HEK293T (cell line): ENCODE measurements around the gene BAZ1A.

ENCODE experiments used
- CTCF ChIA-PET: fragments of 350-600 bp; formaldehyde crosslinking; extraction: SDS; loops from one replicate; lab custom pipeline; 2021; ENCODE audit warnings: antibody characterized with exemption, inconsistent platforms; lab: Yijun Ruan, JAX
- POLR2A ChIA-PET: fragments of 350-600 bp; formaldehyde crosslinking; extraction: SDS; loops from one replicate; lab custom pipeline; 2020; ENCODE audit warnings: antibody characterized with exemption, inconsistent platforms; lab: Yijun Ruan, JAX
- DNase-seq: peaks from one replicate; pipeline ENCODE4 v3.0.0; 2012; ENCODE audit warnings: mixed read lengths; ENCODE audit errors: extremely low spot score
- ARNT ChIP-seq: fragments of 450-650 bp; IDR thresholded peaks from 2 replicates; pipeline ENCODE4 v1.6.1; 2017; ENCODE audit warnings: mild to moderate bottlenecking
- BHLHE40 ChIP-seq: fragments of 450-650 bp; IDR thresholded peaks from 2 replicates; pipeline ENCODE4 v1.6.1; 2016; ENCODE audit warnings: mild to moderate bottlenecking, moderate library complexity, borderline replicate concordance
- CTBP1 ChIP-seq: fragments of 450-650 bp; IDR thresholded peaks from 2 replicates; pipeline ENCODE4 v1.6.1; 2016; ENCODE audit warnings: borderline replicate concordance
- ELF4 ChIP-seq: fragments of 450-650 bp; IDR thresholded peaks from 2 replicates; pipeline ENCODE4 v1.6.1; 2017; ENCODE audit warnings: antibody characterized with exemption
- FOXA1 ChIP-seq: fragments of 450-650 bp; IDR thresholded peaks from 2 replicates; pipeline ENCODE4 v1.6.1; 2016; ENCODE audit warnings: mild to moderate bottlenecking
- FOXK2 ChIP-seq: fragments of 450-650 bp; IDR thresholded peaks from 2 replicates; pipeline ENCODE4 v1.6.1; 2016; ENCODE audit warnings: mild to moderate bottlenecking
- FOXM1 ChIP-seq: fragments of 450-650 bp; IDR thresholded peaks from 2 replicates; pipeline ENCODE4 v1.6.1; 2017; ENCODE audit warnings: mild to moderate bottlenecking, borderline replicate concordance
- HDGF ChIP-seq: fragments of 450-650 bp; IDR thresholded peaks from 2 replicates; pipeline ENCODE4 v1.6.1; 2017; ENCODE audit warnings: antibody characterized with exemption, borderline replicate concordance
- L3MBTL2 ChIP-seq: fragments of 450-650 bp; conservative IDR thresholded peaks from 2 replicates; pipeline ENCODE4 v1.6.1; 2016; ENCODE audit warnings: mild to moderate bottlenecking
- LEF1 ChIP-seq: fragments of 450-650 bp; IDR thresholded peaks from 2 replicates; pipeline ENCODE4 v1.6.1; 2017; ENCODE audit warnings: mild to moderate bottlenecking, borderline replicate concordance
- NFRKB ChIP-seq: fragments of 450-650 bp; IDR thresholded peaks from 2 replicates; pipeline ENCODE4 v1.6.1; 2016; ENCODE audit warnings: mild to moderate bottlenecking, moderate library complexity
- PKNOX1 ChIP-seq: fragments of 450-650 bp; IDR thresholded peaks from 2 replicates; pipeline ENCODE4 v1.6.1; 2016
- SP1 ChIP-seq: fragments of 450-650 bp; IDR thresholded peaks from 2 replicates; pipeline ENCODE4 v1.6.1; 2017
- SUZ12 ChIP-seq: fragments of 450-650 bp; IDR thresholded peaks from 2 replicates; pipeline ENCODE4 v1.6.1; 2016; ENCODE audit warnings: mild to moderate bottlenecking
- TARDBP ChIP-seq: fragments of 450-650 bp; IDR thresholded peaks from 2 replicates; pipeline ENCODE4 v1.6.1; 2016
- ZNF384 ChIP-seq: fragments of 450-650 bp; IDR thresholded peaks from 2 replicates; pipeline ENCODE4 v1.6.1; 2016

BAZ1A gene

GRCh38 chr14:34711796-34712712 is 163.1 kb downstream of the BAZ1A start:
- CTCF ChIA-PET, result interaction anchor here (0.8 to 1.4 kb wide), 3 partner anchors 10 to 11 kb away, joined by 3 to 5 read pairs (median 3); no protein-coding TSS in a partner anchor
- DNase-seq, result no peak
- TF ChIP-seq NFRKB, result no peak
- no peak for TF ChIP-seq FOXA1
- TF ChIP-seq ARNT, result no peak
- no peak for TF ChIP-seq L3MBTL2
- no peak for TF ChIP-seq ZNF384
- no peak for TF ChIP-seq LEF1
- TF ChIP-seq SP1, result no peak
- TF ChIP-seq FOXK2, result no peak
- no peak for TF ChIP-seq PKNOX1
- TF ChIP-seq HDGF, result no peak
- TF ChIP-seq CTBP1, result no peak
- no peak for TF ChIP-seq TARDBP
- TF ChIP-seq FOXM1, result no peak
- no peak for TF ChIP-seq BHLHE40
- TF ChIP-seq ELF4, result no peak
- no peak for TF ChIP-seq SUZ12
- POLR2A ChIA-PET, result interaction anchor here (1.5 kb wide), 1 partner anchor 11 kb away, joined by 3 read pairs; no protein-coding TSS in a partner anchor

- ChIA-PET POLR2A (interaction anchor here (1.5 kb wide), 1 partner anchor 12 kb away, joined by 3 read pairs; no protein-coding TSS in a partner anchor), CTCF (interaction anchor here (1.4 kb wide), 1 partner anchor 12 kb away, joined by 5 read pairs; no protein-coding TSS in a partner anchor)
- TF ChIP-seq NFRKB (no peak), BHLHE40 (no peak), ZNF384 (no peak), SUZ12 (no peak), ELF4 (no peak), FOXA1 (no peak), SP1 (no peak), FOXM1 (no peak)
- DNase-seq, result no peak
Measured at GRCh38 chr14:34711169-34711568, 164.0 kb downstream of the BAZ1A start.

- DNase-seq, result no peak
- CTCF ChIA-PET, result interaction anchor here (1.4 kb wide), 1 partner anchor 12 kb away, joined by 5 read pairs; no protein-coding TSS in a partner anchor
- TF ChIP-seq LEF1, result no peak
- TF ChIP-seq PKNOX1, result no peak
- no peak for TF ChIP-seq CTBP1
- TF ChIP-seq ELF4, result no peak
- no peak for TF ChIP-seq FOXA1
- TF ChIP-seq ARNT, result no peak
- TF ChIP-seq L3MBTL2, result no peak
- no peak for TF ChIP-seq SP1
- no peak for TF ChIP-seq HDGF
- no peak for TF ChIP-seq FOXM1
- no peak for TF ChIP-seq NFRKB
- no peak for TF ChIP-seq SUZ12
- TF ChIP-seq ZNF384, result no peak
- no peak for TF ChIP-seq TARDBP
- TF ChIP-seq BHLHE40, result no peak
- TF ChIP-seq FOXK2, result no peak
- POLR2A ChIA-PET, result interaction anchor here (1.5 kb wide), 1 partner anchor 12 kb away, joined by 3 read pairs; no protein-coding TSS in a partner anchor
Measured at GRCh38 chr14:34710744-34711143, 164.4 kb downstream of the BAZ1A start.

- ChIA-PET POLR2A (interaction anchor here (0.6 kb wide), 1 partner anchor 407 kb away, joined by 3 read pairs; no protein-coding TSS in a partner anchor), CTCF (interaction anchor here (0.9 kb wide), 1 partner anchor 13 kb away, joined by 3 read pairs; no protein-coding TSS in a partner anchor)
- TF ChIP-seq L3MBTL2, result no peak
- no peak for DNase-seq
Measured at GRCh38 chr14:34710006-34710405, 165.2 kb downstream of the BAZ1A start.

GRCh38 chr14:34707722-34708121 is 167.4 kb downstream of the BAZ1A start:
- TF ChIP-seq SP1 (no peak), FOXM1 (no peak), SUZ12 (no peak)
- ChIA-PET CTCF (interaction anchor here (0.6 kb wide), 1 partner anchor 35 kb away, joined by 3 read pairs; no protein-coding TSS in a partner anchor), POLR2A (no interaction called here)
- DNase-seq, result no peak
